Dermis lymphatic vessel endothelial cell (primary cell): ENCODE data around the gene MBD6. TPM values are rescaled to one million over a fixed set of nuclear protein-coding genes. Genes with fewer than 3 reads are reported as not detected.

ENCODE experiments used
- total RNA-seq: library from RNA; depleted of rRNA; stranded (reverse); fragments of >200 nt; gene quantifications from 2 replicates; pipeline ENCODE4 v1.2.1, GENCODE V29; 2014

The MBD6 gene
- 4.9 and 7.3 TPM in 2 replicates for total RNA-seq

GRCh38 chr12:57522011-57522886 is at the start of gene MBD6:
TSS of gene MBD6 (plus strand) at chr12:57522824. CDS start at chr12:57524304, 1,480 bp downstream.

GRCh38 chr12:57479376-57480115 is 43.1 kb upstream of the MBD6 start, which contains the start of gene ARHGAP9:
TSS of gene ARHGAP9 (minus strand) at chr12:57479866. CDS start at chr12:57479406, 460 bp downstream.

GRCh38 chr12:57487597-57488401 is 34.8 kb upstream of the MBD6 start, which contains the start of gene MARS1:
TSS of gene MARS1 (plus strand) at chr12:57488068. CDS start at chr12:57488091, 23 bp downstream.

GRCh38 chr12:57520053-57520818 is 2.4 kb upstream of the MBD6 start, which contains the start of gene DDIT3:
TSS of gene DDIT3 (minus strand) at chr12:57520514. CDS start at chr12:57517406, 3,108 bp downstream.

GRCh38 chr12:57546438-57547287 is 24.0 kb downstream of the MBD6 start, which contains the start of gene DCTN2:
TSS of gene DCTN2 (minus strand) at chr12:57547192. CDS start at chr12:57547063, 129 bp downstream.

GRCh38 chr12:57549909-57550640 is 27.5 kb downstream of the MBD6 start, which contains the start of gene KIF5A:
TSS of gene KIF5A (plus strand) at chr12:57550044. CDS start at chr12:57550272, 228 bp downstream.

Other genes with a start within 250 kb of the MBD6 start
- gene R3HDM2, start 91.8 kb upstream of the MBD6 start, total RNA-seq = 6.0 and 6.5 TPM in 2 replicates
- not detected in 2 replicates for gene INHBC, start 88.0 kb upstream of the MBD6 start, total RNA-seq
- not detected in 2 replicates for gene INHBE, start 67.5 kb upstream of the MBD6 start, total RNA-seq
- not detected in 2 replicates for gene GLI1, start 63.0 kb upstream of the MBD6 start, total RNA-seq
- gene ARHGAP9, start 43.0 kb upstream of the MBD6 start, total RNA-seq = not detected in 2 replicates
- 61.4 and 70.7 TPM in 2 replicates for gene MARS1, start 34.8 kb upstream of the MBD6 start, total RNA-seq
- 9.4 and 12.4 TPM in 2 replicates for gene DDIT3, start 2.3 kb upstream of the MBD6 start, total RNA-seq
- 82.6 and 85.5 TPM in 2 replicates for gene DCTN2, start 24.4 kb downstream of the MBD6 start, total RNA-seq
- gene KIF5A, start 27.2 kb downstream of the MBD6 start, total RNA-seq = under 0.01 TPM in 1 of 2 replicates, not detected in the other
- gene PIP4K2C, start 68.4 kb downstream of the MBD6 start, total RNA-seq = 12.0 and 15.1 TPM in 2 replicates
- gene DTX3, start 82.0 kb downstream of the MBD6 start, total RNA-seq = 1.5 and 2.5 TPM in 2 replicates
- 0.86 and 1.1 TPM in 2 replicates for gene ARHGEF25, start 88.6 kb downstream of the MBD6 start, total RNA-seq
- gene B4GALNT1, start 110.4 kb downstream of the MBD6 start, total RNA-seq = under 0.01 TPM in 1 of 2 replicates, not detected in the other
- gene OS9, start 171.3 kb downstream of the MBD6 start, total RNA-seq = 266 and 284 TPM in 2 replicates
- gene AGAP2, start 215.9 kb downstream of the MBD6 start, total RNA-seq = 0.22 and 0.26 TPM in 2 replicates
- gene TSPAN31, start 222.2 kb downstream of the MBD6 start, total RNA-seq = 62.3 and 67.3 TPM in 2 replicates
- 101 and 131 TPM in 2 replicates for gene CDK4, start 229.5 kb downstream of the MBD6 start, total RNA-seq
- 3.7 and 3.8 TPM in 2 replicates for gene MARCHF9, start 232.3 kb downstream of the MBD6 start, total RNA-seq
- 0.11 and 0.26 TPM in 2 replicates for gene CYP27B1, start 244.3 kb downstream of the MBD6 start, total RNA-seq
- 2.0 and 3.2 TPM in 2 replicates for gene METTL1, start 249.3 kb downstream of the MBD6 start, total RNA-seq
- 4.1 and 6.9 TPM in 2 replicates for gene EEF1AKMT3, start 249.8 kb downstream of the MBD6 start, total RNA-seq